NCI-H2171 (cell line): ENCODE data around the gene TSPEAR.

ENCODE experiments used
- DNase-seq: peaks from one replicate; lab custom pipeline; 2025; lab: John Stamatoyannopoulos, UW

The TSPEAR gene

DNA sequence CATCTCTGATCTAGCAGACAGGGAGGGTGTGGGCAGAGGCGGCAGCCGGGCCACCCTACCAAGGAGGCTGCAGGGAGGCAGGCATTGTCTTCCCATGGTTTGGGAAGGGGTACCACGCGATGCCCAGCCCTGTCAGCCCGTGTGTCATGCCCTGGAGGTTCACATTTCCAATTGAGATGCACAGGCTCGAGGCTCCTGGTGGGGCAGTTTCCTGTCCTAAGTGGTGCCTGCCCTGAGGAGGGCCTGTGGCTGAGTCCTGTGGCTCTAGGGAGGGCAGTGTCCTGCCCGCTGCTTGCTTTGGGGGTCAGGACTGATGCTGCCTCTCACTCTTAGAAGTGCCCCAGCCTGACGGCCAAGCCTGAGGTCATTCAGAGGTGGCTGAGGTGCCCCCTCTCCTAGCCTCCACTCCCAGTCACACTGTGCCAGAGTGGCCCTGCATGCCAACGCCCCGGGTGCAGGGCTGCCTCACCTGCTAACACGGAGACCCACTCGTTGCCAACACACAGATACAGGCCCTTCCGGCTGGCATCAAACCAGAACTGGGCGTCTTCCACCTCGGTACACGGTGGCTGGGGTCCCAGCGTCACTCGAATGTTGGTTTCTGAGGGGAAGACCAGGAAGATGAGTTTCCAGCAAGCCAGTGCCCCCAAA is 183.3 kb downstream of the TSPEAR start:
- no peak for DNase-seq

- DNase-seq, result no peak
Observed at GRCh38 chr21:44527156-44527982, 184.0 kb downstream of the TSPEAR start.

DNA sequence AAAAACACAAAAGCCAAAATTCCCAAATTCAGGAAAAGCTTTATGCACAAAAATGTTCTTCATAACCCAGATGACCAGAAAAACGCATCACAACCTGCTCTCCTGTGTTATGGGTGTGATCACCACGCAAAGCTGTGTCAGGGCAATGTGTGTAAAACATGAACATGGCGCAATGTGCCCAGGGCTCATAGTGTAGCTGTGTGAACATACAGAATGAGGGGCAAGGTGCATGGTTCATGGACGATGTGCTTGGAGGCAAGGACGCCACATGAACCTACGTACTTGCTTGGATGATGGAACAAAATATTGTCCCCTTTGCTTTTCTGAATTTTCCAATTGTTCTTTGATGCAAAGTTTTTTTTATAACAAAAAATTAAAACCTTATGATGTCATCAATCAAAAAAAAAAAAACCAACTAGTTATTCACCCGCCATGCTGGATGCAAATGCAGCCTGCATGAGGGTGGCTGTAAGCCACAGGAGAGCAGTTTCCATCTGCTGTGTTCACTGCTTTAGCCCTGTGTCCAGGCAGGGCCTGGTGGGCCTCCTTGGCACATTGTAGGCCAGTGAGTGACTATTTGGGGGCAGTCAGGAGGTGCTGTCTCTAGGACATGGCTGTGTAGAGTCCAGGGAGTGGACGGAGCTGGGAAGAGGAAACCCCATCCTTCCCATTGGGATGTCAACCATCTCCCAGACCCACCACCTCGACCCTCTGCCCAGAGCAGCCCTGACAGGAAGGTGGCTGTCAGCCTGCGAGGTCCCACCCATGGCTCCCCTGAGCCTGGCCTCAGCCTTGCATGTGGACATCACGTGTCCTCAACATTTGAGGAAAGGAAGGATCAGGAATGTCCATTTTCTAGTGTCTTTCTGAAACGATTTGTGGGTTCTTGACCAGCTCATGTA is 185.0 kb downstream of the TSPEAR start:
- DNase-seq, result no peak

- no peak for DNase-seq
Observed at GRCh38 chr21:44525391-44526095, 185.8 kb downstream of the TSPEAR start.

DNA sequence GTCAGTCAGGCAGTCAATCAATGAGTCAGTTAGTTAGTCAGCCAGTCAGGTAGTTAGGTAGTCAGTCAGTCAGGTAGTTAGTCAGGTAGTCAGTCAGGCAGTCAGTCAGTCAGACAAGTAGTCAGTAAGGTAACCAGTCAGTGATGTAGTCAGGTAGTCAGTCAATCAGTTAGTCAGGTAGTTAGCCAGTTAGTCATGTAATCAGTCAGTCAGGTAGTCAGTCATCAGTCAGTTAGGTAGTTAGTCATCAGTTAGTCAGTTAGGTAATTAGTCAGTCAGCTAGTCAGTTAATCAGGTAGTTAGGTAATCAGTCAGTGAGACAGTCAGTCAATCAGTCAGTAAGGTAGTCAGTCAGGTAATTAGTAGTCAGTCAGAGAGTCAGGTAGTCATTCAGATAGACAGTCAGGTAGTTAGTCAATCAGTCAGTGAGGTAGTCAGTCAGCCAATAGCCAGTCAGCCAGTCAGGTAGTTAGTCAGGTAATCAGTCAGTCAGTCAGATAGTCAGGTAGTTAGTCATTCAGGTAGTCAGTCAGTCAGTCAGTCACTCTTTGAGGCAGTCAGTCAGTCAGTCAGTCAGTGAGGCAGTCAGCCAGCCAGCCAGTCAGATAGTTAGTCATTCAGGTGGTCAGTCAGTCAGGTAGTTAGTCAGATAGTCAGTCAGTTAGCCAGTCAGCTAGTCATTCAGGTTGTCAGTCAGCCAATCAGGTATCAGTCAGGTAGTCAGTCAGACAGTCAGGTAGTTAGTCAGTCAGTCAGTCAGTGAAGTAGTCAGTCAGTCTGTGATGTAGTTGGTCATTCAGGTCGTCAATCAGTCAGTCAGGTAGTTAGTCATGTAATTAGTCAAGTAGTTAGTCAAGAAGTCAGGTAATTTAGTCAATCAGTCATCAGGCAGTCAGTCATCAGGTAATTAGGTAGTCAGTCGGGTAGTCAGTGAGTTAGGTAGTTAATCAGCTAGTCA is 186.7 kb downstream of the TSPEAR start:
- no peak for DNase-seq

- no peak for DNase-seq
Observed at GRCh38 chr21:44523567-44524413, 187.6 kb downstream of the TSPEAR start.

DNA sequence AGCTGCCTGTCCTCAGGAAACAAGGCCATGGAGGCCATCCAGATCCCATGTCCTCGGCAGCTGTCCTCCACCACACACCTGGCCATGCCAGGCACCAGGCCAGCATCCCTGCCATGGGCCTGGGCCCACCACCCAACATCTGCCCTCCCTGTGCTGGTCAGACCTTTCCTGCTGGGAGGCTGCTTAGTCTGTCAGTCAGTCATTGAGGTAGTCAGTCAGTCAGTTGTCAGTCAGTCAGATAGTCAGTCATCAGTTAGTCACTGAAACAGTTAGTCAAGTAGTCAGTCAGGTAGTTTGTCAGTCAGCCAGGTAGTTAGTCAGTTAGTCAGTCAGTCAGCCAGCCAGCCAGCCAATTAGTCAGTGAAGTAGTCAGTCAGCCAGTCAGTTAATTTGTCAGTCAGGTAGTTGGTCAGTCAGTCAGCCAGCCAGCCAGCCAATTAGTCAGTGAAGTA is 188.6 kb downstream of the TSPEAR start:
- DNase-seq, result no peak

DNA sequence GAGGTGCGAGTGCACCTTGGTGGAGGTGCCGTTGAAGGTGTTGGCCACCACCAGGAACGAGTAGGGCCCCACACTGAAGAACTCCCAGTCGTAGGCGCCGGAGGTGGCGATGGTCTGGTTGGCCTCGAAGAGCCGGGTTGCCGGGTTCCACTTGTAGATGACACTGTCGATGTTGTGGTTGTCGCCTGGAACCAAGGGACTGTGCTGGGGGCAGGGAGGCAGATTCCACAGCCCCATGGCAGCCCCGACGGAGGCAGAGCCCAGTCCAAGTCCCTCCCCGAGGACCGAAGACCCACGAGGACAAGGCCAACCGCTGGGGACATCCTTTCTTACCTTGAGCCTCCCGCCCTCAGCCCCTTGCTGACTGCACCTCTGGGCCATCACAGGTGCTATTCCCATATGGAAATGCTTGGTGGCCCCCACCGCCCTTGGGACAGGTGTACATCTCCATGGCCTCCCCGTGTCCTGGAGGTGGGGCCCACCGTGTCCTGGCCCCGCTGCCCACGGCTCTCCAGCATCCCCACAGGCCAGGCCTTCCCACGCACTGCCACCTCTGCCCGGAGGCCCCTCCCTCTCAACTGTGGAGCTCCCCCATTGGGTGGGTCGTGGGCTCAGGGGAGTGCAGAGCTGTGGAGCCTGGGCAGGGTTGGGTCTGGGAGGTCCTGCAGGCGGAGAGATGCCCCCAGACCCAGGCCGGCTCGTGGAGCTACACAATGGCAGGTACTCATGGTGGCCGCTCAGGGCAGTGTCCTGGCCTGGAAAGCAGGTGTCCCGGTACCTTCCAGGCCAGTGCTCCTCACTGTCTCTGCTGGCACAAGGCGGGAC is 189.2 kb downstream of the TSPEAR start:
- no peak for DNase-seq

DNA sequence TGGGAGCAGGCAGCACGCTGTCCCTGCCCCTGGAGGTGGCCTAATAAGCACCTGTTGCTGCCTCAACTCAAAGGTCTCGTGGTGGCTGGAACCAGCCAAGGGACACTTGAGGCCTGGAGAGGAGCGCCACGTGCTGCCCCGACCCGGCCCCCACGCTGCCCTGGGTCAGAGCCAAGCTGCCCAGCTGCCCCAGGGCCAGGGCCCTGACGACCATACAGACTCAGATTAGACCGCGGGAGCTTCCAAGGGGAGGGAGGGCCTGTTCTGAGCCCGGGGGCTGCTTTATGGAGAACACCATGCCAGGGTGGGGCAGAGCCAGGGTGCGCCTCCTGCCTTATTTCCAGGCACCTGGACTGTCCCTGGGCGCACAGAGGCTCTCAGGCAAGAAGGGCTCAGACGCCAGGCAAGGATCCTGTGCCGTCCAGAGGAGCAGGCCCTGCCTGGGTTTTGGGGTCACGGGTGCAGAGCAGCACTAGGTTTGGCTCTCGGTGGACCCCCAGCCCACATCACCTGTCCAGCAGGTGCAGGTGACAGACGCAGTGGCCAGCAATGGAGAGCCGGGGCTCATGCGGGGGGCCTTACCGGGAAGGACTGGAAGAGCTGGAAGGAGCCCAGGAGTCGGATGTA is 190.0 kb downstream of the TSPEAR start:
- DNase-seq, result no peak

- no peak for DNase-seq
Observed at GRCh38 chr21:44520326-44521300, 190.8 kb downstream of the TSPEAR start.

DNA sequence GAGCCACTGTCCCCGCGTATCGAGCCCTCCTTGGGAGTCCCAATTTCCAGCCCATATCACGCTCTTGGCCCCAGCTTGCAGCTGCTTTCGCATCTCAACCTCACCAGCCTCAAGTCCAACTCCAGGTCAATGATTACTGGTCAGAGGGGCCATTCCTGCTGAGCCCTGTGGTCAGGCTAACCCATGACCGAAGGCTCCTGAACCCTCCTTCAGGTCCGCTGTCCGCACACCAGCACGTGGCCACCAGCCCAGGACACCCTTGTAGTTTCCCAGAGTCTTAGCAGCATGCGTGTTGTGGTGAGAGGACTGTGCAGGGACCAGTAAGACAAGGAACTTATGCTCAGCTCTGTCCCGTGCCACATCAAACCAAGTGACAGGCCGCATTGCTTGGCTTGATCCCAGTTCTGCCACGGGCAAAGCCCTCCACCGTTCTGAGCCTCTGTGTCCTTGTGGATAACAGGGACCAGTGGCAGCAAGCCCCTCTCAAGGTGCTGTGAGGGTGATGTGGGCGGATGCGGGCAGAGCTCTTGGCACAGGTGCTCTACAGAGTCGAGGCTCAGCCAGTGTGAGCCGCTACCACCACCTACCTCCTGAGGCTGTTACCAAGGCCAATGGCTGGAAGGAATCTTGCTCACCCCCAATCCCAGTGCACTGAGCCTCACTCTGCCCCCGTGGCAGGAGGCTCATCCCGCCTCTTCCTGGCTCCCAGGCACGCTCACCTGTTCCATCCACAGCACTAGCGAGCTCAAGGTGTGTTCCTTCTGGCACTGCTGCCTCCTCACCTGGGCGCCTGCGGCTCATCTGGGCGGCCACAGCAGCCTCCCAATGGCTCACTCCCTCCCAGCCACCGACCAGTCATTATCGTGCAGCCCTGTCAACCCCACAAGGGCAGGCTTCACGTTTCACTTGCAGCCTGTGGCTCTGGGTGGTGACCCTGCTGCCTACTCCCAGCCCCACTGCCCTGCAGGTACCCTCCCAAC is 191.7 kb downstream of the TSPEAR start:
- no peak for DNase-seq

GRCh38 chr21:44518686-44519085 is 192.7 kb downstream of the TSPEAR start:
- DNase-seq, result no peak

- DNase-seq, result peak; percentile 96
Observed at GRCh38 chr21:44517175-44517899, 194.0 kb downstream of the TSPEAR start.

DNA sequence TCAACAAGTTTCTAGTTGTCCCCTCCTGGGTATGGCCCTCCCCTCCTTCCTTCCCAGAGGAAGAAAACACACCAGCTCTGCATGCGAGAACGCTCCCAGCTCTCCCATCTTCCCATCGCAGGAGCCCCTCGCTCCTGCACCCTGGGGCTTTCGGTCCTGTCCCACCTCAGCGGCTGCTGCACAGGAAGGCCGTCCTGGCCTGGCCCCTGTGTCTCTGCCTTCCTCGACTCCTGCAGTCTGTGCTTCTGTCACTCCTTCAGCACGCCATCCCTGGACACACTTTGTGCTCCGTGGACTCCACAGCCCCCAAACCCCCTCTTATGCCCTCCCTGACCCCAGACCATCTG is 194.6 kb downstream of the TSPEAR start:
- no peak for DNase-seq

DNA sequence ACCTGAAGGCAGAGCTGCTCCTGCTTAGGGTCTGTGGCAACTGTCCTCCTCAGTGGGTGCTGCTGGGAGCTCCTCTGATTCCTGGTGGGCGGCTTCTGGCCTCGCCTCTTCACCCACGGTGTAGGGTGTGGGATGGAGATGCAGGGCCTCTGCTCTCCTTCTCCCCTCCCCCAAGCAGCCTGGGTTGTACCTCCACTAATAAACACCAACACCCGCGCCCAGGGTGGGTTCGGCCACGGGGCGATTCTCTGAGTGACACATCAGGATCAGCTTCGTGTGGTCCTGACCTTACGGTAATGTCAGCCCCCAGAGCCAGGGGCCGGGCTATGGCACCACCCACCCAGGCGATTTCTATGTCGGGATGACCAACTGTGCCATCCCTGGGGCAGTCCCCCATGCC is 195.0 kb downstream of the TSPEAR start:
- no peak for DNase-seq
